Measurements from ENCODE around the gene ARHGAP32.

DNA sequence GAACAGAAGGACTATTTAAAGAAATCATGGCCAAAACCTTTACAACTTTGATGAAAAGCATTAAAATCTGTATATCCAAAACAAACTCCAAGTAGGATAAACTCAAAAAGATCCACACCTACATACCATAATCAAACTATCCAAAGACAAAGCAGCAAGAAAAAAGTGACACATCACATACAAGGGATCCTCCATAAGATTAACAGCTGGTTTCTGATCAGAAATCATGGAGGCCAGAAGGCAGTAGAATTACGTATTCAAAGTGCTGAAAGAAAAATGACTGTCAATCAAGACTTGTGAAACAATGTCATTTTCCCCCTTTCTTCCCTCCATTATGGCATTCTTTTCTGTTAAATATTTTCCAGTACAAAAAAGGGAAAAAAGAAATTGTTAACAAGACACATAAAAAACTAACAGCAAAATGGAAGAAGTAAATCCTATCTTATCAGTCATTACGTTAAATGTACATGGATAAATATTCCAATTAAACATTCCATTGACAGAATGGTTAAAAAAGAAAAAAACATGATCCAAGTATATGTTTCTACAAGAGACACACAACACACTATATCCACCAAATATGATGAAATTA is 34.2 kb upstream of the ARHGAP32 start:
- no peak for TF ChIP-seq CTCF (IDR thresholded peaks at IDR 0.05)
- TF ChIP-seq POLR2A (IDR thresholded peaks at IDR 0.05), result no peak
